HEK293 (cell line): ENCODE data around the gene DMPK.
"Not testable (repeated sequence)": the region's sequence is repeated elsewhere in the genome, so short reads cannot be mapped to it uniquely, and the experiment has no call there.

Experiments used
- CTCF ChIA-PET: fragments of 350-600 bp; formaldehyde crosslinking; extraction: SDS; loops from one replicate; lab custom pipeline; 2021; ENCODE audit warnings: antibody characterized with exemption; lab: Yijun Ruan, JAX
- POLR2A ChIA-PET: fragments of 300-600 bp; formaldehyde crosslinking; extraction: SDS; loops from one replicate; lab custom pipeline; 2020; ENCODE audit warnings: antibody characterized with exemption, inconsistent platforms; lab: Yijun Ruan, JAX
- H3K27ac ChIP-seq: fragments of 200-500 bp; sonication (Bioruptor generic); 2 replicates; pipeline ENCODE4 v1.5.1; 2014; ENCODE audit warnings: low read depth, low read length, control low read depth, inconsistent platforms; ENCODE audit errors: extremely low read depth
- H3K36me3 ChIP-seq, 2 experiments: fragments of 200-500 bp in 1 of 2; sonication (Bioruptor generic) in 1 of 2; 1 replicate in 1 of 2; 2 replicates in 1 of 2; pipeline ENCODE4 v1.5.1; 2014 to 2017; ENCODE audit warnings: inconsistent platforms in 2 of 2, low read length in 2 of 2; ENCODE audit not compliant: control insufficient read depth in 2 of 2, insufficient read depth in 1 of 2
- H3K4me1 ChIP-seq: fragments of 200-500 bp; sonication (Bioruptor generic); 2 replicates; pipeline ENCODE4 v1.5.1; 2014; ENCODE audit warnings: mild to moderate bottlenecking, low read length, inconsistent platforms; ENCODE audit not compliant: control insufficient read depth, insufficient read depth
- H3K4me3 ChIP-seq: 2 replicates; pipeline ENCODE4 v1.5.1; 2011; ENCODE audit warnings: low read depth, mild to moderate bottlenecking, control low read depth, low read length, moderate library complexity
- H3K9me3 ChIP-seq: fragments of 200-500 bp; sonication (Bioruptor generic); 2 replicates; pipeline ENCODE4 v1.5.1; 2014; ENCODE audit warnings: low read depth, low read length, inconsistent platforms; ENCODE audit not compliant: control insufficient read depth, insufficient read depth
- EGR2 ChIP-seq: fragments of 450-650 bp; formaldehyde crosslinking; IDR thresholded peaks from 2 replicates; pipeline ENCODE4 v1.5.1; 2016; ENCODE audit warnings: low read depth, missing biosample characterization, missing genetic modification characterization
- OVOL3 ChIP-seq: fragments of 450-650 bp; formaldehyde crosslinking; IDR thresholded peaks from 2 replicates; pipeline ENCODE4 v1.5.1; 2016; ENCODE audit warnings: missing biosample characterization, missing genetic modification characterization
- SCRT1 ChIP-seq: fragments of 450-650 bp; formaldehyde crosslinking; IDR thresholded peaks from 2 replicates; pipeline ENCODE4 v1.5.1; 2016; ENCODE audit warnings: missing biosample characterization, missing genetic modification characterization, borderline replicate concordance
- SCRT2 ChIP-seq: fragments of 450-650 bp; formaldehyde crosslinking; IDR thresholded peaks from 2 replicates; pipeline ENCODE4 v1.5.1; 2016; ENCODE audit warnings: missing biosample characterization, missing genetic modification characterization
- ZFHX2 ChIP-seq: fragments of 450-650 bp; formaldehyde crosslinking; conservative IDR thresholded peaks from 2 replicates; pipeline ENCODE4 v1.5.1; 2016; ENCODE audit warnings: missing biosample characterization, missing genetic modification characterization
- ZNF121 ChIP-seq: fragments of 450-650 bp; formaldehyde crosslinking; IDR thresholded peaks from 2 replicates; pipeline ENCODE4 v1.5.1; 2016; ENCODE audit warnings: missing biosample characterization, missing genetic modification characterization
- ZNF423 ChIP-seq: fragments of 450-650 bp; formaldehyde crosslinking; IDR thresholded peaks from 2 replicates; pipeline ENCODE4 v1.5.1; 2016; ENCODE audit warnings: missing biosample characterization, missing genetic modification characterization
- ZNF426 ChIP-seq: fragments of 450-650 bp; formaldehyde crosslinking; IDR thresholded peaks from 2 replicates; pipeline ENCODE4 v1.5.1; 2017; ENCODE audit warnings: missing biosample characterization, missing genetic modification characterization, mild to moderate bottlenecking, inconsistent platforms, moderate library complexity
- ZNF664 ChIP-seq: fragments of 450-650 bp; formaldehyde crosslinking; IDR thresholded peaks from 2 replicates; pipeline ENCODE4 v1.5.1; 2016; ENCODE audit warnings: missing biosample characterization, missing genetic modification characterization
- ZNF76 ChIP-seq: fragments of 450-650 bp; formaldehyde crosslinking; IDR thresholded peaks from 2 replicates; pipeline ENCODE4; 2016; ENCODE audit warnings: low read depth, missing biosample characterization, missing genetic modification characterization, borderline replicate concordance
- TF ChIP-seq, protein P1 (sequence below): fragments of 450-650 bp; formaldehyde crosslinking; IDR thresholded peaks from 2 replicates; pipeline ENCODE4 v1.5.1; 2016; ENCODE audit warnings: missing biosample characterization, missing genetic modification characterization
- TF ChIP-seq, protein P2 (sequence below): fragments of 450-650 bp; formaldehyde crosslinking; IDR thresholded peaks from 2 replicates; pipeline ENCODE4 v1.5.1; 2016; ENCODE audit warnings: missing biosample characterization, missing genetic modification characterization
- TF ChIP-seq, protein P3 (sequence below): fragments of 450-650 bp; formaldehyde crosslinking; IDR thresholded peaks from 2 replicates; pipeline ENCODE4 v1.5.1; 2016; ENCODE audit warnings: missing biosample characterization, missing genetic modification characterization
- TF ChIP-seq, protein P4 (sequence below): fragments of 450-650 bp; formaldehyde crosslinking; IDR thresholded peaks from 2 replicates; pipeline ENCODE4 v1.5.1; 2016; ENCODE audit warnings: missing biosample characterization, missing genetic modification characterization

DMPK gene

DNA sequence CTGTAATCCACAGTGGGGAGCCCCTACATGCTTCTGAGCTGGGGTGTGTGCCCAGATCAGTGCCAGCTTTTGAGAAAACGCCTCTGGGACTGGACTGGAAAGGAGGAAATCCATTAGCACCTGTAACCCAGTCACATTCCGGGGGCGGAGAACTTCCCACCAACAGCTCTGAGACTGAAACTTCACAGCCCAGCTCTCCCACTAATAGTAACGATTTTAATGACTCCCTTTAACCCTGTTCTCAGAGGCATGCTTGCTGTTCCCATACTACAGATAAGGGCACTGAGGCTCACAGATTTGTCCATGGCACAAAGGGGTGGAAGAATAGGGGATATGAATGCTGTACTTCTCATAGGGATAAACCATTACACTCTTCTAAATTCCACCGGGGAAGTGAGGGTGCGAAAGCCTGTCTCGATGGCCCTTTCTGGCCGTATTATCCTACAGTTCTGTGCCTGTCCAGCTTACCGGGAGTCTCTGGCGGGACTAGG, 52.4 kb downstream of the DMPK start:
- Histone ChIP-seq H3K4me3 (peak overlapping the region; percentile 66), H3K9me3 (no peaks in the 10 kb centered on the region), H3K4me1 (peaks cover 5% of the 10 kb centered on the region; the same call in 1 of the 2 replicates), H3K36me3 (peaks cover 0 to 6% of the 10 kb centered on the region in 2 experiments; a peak in 1 of 3 replicates), H3K27ac (peak overlapping the region; percentile 44; the same call in 1 of the 2 replicates)
- POLR2A ChIA-PET, result interaction anchor here (0.5 to 3.2 kb wide), 7 partner anchors 8 to 46 kb away, joined by 3 to 64 read pairs (median 5); partner anchors contain the start of genes QPCTL, SIX5 and SNRPD2
- TF ChIP-seq SCRT1 (tag by site-specific recombination) (peak; percentile 76; the same call in 1 of the 2 replicates), ZNF426 (tag by site-specific recombination) (no peak), ZNF664 (no peak), EGR2 (tag by site-specific recombination) (peak; percentile 56; the same call in 1 of the 2 replicates), OVOL3 (no peak), SCRT2 (tag by site-specific recombination) (peak; percentile 89), ZFHX2 (tag by site-specific recombination) (peak; percentile 80), ZNF423 (tag by site-specific recombination) (no peak), ZNF76 (no peak)
- TF ChIP-seq, protein P1, sequence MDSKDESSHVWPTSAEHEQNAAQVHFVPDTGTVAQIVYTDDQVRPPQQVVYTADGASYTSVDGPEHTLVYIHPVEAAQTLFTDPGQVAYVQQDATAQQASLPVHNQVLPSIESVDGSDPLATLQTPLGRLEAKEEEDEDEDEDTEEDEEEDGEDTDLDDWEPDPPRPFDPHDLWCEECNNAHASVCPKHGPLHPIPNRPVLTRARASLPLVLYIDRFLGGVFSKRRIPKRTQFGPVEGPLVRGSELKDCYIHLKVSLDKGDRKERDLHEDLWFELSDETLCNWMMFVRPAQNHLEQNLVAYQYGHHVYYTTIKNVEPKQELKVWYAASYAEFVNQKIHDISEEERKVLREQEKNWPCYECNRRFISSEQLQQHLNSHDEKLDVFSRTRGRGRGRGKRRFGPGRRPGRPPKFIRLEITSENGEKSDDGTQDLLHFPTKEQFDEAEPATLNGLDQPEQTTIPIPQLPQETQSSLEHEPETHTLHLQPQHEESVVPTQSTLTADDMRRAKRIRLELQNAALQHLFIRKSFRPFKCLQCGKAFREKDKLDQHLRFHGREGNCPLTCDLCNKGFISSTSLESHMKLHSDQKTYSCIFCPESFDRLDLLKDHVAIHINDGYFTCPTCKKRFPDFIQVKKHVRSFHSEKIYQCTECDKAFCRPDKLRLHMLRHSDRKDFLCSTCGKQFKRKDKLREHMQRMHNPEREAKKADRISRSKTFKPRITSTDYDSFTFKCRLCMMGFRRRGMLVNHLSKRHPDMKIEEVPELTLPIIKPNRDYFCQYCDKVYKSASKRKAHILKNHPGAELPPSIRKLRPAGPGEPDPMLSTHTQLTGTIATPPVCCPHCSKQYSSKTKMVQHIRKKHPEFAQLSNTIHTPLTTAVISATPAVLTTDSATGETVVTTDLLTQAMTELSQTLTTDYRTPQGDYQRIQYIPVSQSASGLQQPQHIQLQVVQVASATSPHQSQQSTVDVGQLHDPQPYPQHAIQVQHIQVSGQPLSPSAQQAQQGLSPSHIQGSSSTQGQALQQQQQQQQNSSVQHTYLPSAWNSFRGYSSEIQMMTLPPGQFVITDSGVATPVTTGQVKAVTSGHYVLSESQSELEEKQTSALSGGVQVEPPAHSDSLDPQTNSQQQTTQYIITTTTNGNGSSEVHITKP (tag by site-specific recombination), result peak; percentile 89
- TF ChIP-seq, protein P2, sequence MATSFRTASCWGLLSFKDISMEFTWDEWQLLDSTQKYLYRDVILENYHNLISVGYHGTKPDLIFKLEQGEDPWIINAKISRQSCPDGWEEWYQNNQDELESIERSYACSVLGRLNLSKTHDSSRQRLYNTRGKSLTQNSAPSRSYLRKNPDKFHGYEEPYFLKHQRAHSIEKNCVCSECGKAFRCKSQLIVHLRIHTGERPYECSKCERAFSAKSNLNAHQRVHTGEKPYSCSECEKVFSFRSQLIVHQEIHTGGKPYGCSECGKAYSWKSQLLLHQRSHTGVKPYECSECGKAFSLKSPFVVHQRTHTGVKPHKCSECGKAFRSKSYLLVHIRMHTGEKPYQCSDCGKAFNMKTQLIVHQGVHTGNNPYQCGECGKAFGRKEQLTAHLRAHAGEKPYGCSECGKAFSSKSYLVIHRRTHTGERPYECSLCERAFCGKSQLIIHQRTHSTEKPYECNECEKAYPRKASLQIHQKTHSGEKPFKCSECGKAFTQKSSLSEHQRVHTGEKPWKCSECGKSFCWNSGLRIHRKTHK, result no peak
- CTCF ChIA-PET, result interaction anchor here (0.5 to 1.9 kb wide), 7 partner anchors 28 to 237 kb away, joined by 3 to 7 read pairs (median 4); partner anchors contain the start of genes QPCTL and SIX5

DNA sequence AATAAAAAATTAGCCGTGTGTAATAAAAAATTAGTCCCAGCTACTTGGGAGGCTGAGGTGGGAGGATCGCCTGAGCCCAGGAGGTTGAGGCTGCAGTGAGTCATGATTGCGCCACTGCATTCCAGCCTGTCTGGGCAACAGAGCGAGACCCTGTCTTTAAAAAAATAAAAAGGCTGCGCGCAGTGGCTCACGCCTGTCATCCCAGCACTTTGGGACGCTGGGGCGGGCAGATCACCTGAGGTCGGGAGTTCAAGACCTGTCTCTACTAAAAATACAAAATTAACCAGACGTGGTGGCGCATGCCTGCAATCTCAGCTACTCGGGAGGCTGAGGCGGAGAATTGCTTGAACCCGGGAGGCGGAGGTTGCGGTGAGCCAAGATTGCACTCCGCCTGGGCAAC, 53.6 kb downstream of the DMPK start:
- CTCF ChIA-PET, H3K4me1 ChIP-seq, H3K4me3 ChIP-seq, H3K9me3 ChIP-seq, H3K36me3 ChIP-seq, POLR2A ChIA-PET, H3K27ac ChIP-seq: not testable (repeated sequence)

DNA sequence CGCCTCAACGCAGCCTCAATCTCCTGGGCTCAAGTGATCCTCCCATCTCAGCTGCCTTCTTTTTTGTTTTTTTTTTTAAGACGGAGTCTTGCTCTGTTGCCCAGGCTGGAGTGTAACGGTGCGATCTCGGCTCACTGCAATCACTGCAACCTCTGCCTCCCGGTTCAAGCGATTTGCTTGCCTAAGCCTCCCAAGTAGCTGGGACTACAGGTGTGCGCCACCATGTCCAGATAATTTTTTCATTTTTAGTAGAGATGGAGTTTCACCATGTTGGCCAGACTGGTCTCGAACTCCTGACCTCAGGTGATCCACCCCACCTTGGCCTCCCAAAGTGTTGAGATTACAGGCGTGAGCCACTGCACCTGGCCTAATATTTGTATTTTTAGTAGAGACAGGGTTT, 62.2 kb downstream of the DMPK start:
- TF ChIP-seq, protein P3, sequence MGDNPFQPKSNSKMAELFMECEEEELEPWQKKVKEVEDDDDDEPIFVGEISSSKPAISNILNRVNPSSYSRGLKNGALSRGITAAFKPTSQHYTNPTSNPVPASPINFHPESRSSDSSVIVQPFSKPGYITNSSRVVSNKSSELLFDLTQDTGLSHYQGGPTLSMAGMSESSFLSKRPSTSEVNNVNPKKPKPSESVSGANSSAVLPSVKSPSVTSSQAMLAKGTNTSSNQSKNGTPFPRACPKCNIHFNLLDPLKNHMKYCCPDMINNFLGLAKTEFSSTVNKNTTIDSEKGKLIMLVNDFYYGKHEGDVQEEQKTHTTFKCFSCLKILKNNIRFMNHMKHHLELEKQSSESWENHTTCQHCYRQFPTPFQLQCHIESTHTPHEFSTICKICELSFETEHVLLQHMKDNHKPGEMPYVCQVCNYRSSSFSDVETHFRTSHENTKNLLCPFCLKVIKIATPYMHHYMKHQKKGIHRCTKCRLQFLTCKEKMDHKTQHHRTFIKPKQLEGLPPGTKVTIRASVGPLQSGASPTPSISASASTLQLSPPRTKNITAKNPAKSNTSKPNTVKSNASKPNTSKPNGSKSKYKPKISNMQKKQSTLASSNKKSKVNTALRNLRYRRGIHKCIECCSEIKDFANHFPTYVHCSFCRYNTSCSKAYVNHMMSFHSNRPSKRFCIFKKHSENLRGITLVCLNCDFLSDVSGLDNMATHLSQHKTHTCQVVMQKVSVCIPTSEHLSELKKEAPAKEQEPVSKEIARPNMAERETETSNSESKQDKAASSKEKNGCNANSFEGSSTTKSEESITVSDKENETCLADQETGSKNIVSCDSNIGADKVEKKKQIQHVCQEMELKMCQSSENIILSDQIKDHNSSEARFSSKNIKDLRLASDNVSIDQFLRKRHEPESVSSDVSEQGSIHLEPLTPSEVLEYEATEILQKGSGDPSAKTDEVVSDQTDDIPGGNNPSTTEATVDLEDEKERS (tag by site-specific recombination), result peak; percentile 79; the same call in 1 of the 2 replicates
- TF ChIP-seq, protein P4, sequence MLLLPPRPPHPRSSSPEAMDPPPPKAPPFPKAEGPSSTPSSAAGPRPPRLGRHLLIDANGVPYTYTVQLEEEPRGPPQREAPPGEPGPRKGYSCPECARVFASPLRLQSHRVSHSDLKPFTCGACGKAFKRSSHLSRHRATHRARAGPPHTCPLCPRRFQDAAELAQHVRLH (tag by site-specific recombination), result 0 out of 2 replicates have a peak, but pooled peaks have one; percentile 57
- TF ChIP-seq ZNF121, result 0 out of 2 replicates have a peak, but pooled peaks have one; percentile 40
- TF ChIP-seq, all 188 proteins: peak for 3; not testable (repeated sequence) for 185
- not testable (repeated sequence) for H3K9me3 ChIP-seq, H3K27ac ChIP-seq, H3K4me3 ChIP-seq
- POLR2A ChIA-PET, result interaction anchor here (0.7 to 6.5 kb wide), 4 partner anchors 10 to 49 kb away, joined by 4 to 133 read pairs (median 6); partner anchors contain the start of genes FBXO46 and SIX5
- Histone ChIP-seq H3K4me1 (peaks cover 26% of the 10 kb centered on the region), H3K36me3 (peaks cover 21 to 23% of the 10 kb centered on the region in 2 experiments; a peak in 2 of 3 replicates)
- CTCF ChIA-PET, result interaction anchor here (1.0 to 1.4 kb wide), 2 partner anchors 26 to 27 kb away, joined by 3 to 5 read pairs; partner anchors contain the start of gene QPCTL
